ENCODE measurements around the gene DCD.
A peak's percentile ranks its signal among the peaks of the same experiment; 100 is the strongest.

DNA sequence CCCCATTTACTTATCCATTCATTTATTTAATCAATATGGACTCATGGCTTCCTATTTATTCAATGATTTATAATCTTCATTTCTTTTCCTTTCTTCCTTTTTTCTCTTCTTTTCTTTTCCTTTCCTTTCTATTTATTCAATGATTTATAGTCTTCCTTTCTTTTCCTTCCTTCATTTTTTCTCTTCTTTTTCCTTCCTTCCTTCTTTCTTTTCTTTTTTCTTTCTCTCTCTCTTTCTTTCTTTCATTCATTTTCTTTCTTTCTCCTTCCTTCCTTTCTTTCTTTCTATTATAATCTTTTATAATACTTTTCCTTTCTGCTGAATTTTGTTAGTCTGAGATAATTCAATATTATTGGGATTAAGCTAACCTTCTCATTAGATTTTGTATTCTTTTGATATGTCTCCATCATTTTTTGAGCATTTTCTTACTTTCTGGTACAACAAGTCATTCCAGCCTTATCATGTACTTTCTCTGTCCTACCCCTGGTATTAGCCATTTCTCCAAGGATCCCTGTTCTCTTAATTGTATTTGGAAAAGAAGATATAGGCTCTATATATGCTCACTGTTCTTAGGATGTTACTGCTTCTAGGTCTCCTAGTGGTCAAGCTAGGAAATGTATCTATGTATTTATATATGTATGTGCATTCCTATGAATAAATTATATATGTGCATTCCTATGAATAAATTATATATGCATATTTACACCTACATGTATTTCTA, 25.5 kb downstream of the DCD start:
- no peak for TF ChIP-seq EZH2 (IDR thresholded peaks at IDR 0.05; ENCODE audit: borderline replicate concordance, control insufficient read depth, low read depth, low read length)
- TF ChIP-seq, protein P1, sequence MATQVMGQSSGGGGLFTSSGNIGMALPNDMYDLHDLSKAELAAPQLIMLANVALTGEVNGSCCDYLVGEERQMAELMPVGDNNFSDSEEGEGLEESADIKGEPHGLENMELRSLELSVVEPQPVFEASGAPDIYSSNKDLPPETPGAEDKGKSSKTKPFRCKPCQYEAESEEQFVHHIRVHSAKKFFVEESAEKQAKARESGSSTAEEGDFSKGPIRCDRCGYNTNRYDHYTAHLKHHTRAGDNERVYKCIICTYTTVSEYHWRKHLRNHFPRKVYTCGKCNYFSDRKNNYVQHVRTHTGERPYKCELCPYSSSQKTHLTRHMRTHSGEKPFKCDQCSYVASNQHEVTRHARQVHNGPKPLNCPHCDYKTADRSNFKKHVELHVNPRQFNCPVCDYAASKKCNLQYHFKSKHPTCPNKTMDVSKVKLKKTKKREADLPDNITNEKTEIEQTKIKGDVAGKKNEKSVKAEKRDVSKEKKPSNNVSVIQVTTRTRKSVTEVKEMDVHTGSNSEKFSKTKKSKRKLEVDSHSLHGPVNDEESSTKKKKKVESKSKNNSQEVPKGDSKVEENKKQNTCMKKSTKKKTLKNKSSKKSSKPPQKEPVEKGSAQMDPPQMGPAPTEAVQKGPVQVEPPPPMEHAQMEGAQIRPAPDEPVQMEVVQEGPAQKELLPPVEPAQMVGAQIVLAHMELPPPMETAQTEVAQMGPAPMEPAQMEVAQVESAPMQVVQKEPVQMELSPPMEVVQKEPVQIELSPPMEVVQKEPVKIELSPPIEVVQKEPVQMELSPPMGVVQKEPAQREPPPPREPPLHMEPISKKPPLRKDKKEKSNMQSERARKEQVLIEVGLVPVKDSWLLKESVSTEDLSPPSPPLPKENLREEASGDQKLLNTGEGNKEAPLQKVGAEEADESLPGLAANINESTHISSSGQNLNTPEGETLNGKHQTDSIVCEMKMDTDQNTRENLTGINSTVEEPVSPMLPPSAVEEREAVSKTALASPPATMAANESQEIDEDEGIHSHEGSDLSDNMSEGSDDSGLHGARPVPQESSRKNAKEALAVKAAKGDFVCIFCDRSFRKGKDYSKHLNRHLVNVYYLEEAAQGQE (IDR thresholded peaks at IDR 0.05; ENCODE audit: low read depth, low read length): no peak
- TF ChIP-seq TAF1 (IDR thresholded peaks at IDR 0.05; ENCODE audit: borderline replicate concordance, low read depth, low read length): no peak
- TF ChIP-seq, protein P2, sequence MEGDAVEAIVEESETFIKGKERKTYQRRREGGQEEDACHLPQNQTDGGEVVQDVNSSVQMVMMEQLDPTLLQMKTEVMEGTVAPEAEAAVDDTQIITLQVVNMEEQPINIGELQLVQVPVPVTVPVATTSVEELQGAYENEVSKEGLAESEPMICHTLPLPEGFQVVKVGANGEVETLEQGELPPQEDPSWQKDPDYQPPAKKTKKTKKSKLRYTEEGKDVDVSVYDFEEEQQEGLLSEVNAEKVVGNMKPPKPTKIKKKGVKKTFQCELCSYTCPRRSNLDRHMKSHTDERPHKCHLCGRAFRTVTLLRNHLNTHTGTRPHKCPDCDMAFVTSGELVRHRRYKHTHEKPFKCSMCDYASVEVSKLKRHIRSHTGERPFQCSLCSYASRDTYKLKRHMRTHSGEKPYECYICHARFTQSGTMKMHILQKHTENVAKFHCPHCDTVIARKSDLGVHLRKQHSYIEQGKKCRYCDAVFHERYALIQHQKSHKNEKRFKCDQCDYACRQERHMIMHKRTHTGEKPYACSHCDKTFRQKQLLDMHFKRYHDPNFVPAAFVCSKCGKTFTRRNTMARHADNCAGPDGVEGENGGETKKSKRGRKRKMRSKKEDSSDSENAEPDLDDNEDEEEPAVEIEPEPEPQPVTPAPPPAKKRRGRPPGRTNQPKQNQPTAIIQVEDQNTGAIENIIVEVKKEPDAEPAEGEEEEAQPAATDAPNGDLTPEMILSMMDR (IDR thresholded peaks at IDR 0.05 in 2 of 3, conservative IDR thresholded peaks at IDR 0.05 in 1 of 3; ENCODE audit: control insufficient read depth in 2 of 3, extremely low read depth in 1 of 3, insufficient read depth in 1 of 3, low read depth in 3 of 3, low read length in 3 of 3): peak in 1 of 3 experiments; percentile 5; a peak in 1 of 6 replicates
- TF ChIP-seq POLR2AphosphoS5 (IDR thresholded peaks at IDR 0.05; ENCODE audit: low read length): no peak
- TF ChIP-seq NR2C2 (IDR thresholded peaks at IDR 0.05; ENCODE audit: borderline replicate concordance, control insufficient read depth, insufficient read length, low read depth): no peak
- no peak for TF ChIP-seq RB1 (IDR thresholded peaks at IDR 0.05; ENCODE audit: borderline replicate concordance)
- TF ChIP-seq BRCA1 (IDR thresholded peaks at IDR 0.05; ENCODE audit: low read depth, low read length): no peak
- no peak for TF ChIP-seq POLR2AphosphoS2 (IDR thresholded peaks at IDR 0.05; ENCODE audit: low read depth, low read length)
- no peak for TF ChIP-seq HDGF (IDR thresholded peaks at IDR 0.05)
- TF ChIP-seq, protein P3, sequence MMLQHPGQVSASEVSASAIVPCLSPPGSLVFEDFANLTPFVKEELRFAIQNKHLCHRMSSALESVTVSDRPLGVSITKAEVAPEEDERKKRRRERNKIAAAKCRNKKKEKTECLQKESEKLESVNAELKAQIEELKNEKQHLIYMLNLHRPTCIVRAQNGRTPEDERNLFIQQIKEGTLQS (IDR thresholded peaks at IDR 0.05; ENCODE audit: borderline replicate concordance, extremely low read depth, low read depth, low read length): no peak
- no peak for TF ChIP-seq GABPA (IDR thresholded peaks at IDR 0.05; ENCODE audit: low read depth)
- TF ChIP-seq MYC (IDR thresholded peaks at IDR 0.05; ENCODE audit: insufficient read depth, insufficient read length, insufficient replicate concordance, low read length, severe bottlenecking): no peak
- no peak for TF ChIP-seq EP300 (IDR thresholded peaks at IDR 0.05; ENCODE audit: borderline replicate concordance in 1 of 2, control insufficient read depth in 1 of 2, low read depth in 2 of 2, low read length in 2 of 2)
